NCI-H226 (cell line): ENCODE measurements around the gene DCTN2.
"Not testable (repeated sequence)": the region's sequence is repeated elsewhere in the genome, so short reads cannot be mapped to it uniquely, and the experiment has no call there.

ENCODE experiments used
- DNase-seq: peaks from one replicate; pipeline ENCODE4 v3.0.0-alpha.2; 2015

The DCTN2 gene

GRCh38 chr12:57513677-57514076, 33.3 kb downstream of the DCTN2 start:
- not testable (repeated sequence) for DNase-seq

GRCh38 chr12:57513266-57513665, 33.7 kb downstream of the DCTN2 start:
- DNase-seq = no peak

GRCh38 chr12:57512665-57513064, 34.3 kb downstream of the DCTN2 start:
- no peak for DNase-seq

GRCh38 chr12:57511588-57512325, 35.2 kb downstream of the DCTN2 start:
- no peak for DNase-seq

- DNase-seq = no peak
Observed at GRCh38 chr12:57511161-57511560, 35.8 kb downstream of the DCTN2 start.

GRCh38 chr12:57507796-57508195, 39.2 kb downstream of the DCTN2 start:
- DNase-seq = not testable (repeated sequence)

GRCh38 chr12:57506541-57506940, 40.5 kb downstream of the DCTN2 start:
- not testable (repeated sequence) for DNase-seq

GRCh38 chr12:57502311-57502969, 44.6 kb downstream of the DCTN2 start:
- not testable (repeated sequence) for DNase-seq

GRCh38 chr12:57500213-57500612, 46.8 kb downstream of the DCTN2 start:
- no peak for DNase-seq

GRCh38 chr12:57498571-57498970, 48.4 kb downstream of the DCTN2 start:
- DNase-seq = no peak

- DNase-seq = no peak
Observed at GRCh38 chr12:57498132-57498502, 48.9 kb downstream of the DCTN2 start.

GRCh38 chr12:57497223-57498131, 49.5 kb downstream of the DCTN2 start:
- no peak for DNase-seq

GRCh38 chr12:57496822-57497221, 50.2 kb downstream of the DCTN2 start:
- no peak for DNase-seq

- DNase-seq = not testable (repeated sequence)
Observed at GRCh38 chr12:57495051-57495701, 51.8 kb downstream of the DCTN2 start.

- DNase-seq = no peak
Observed at GRCh38 chr12:57491393-57492280, 55.4 kb downstream of the DCTN2 start.

GRCh38 chr12:57490126-57490525, 56.9 kb downstream of the DCTN2 start:
- no peak for DNase-seq

GRCh38 chr12:57489157-57489641, 57.8 kb downstream of the DCTN2 start:
- DNase-seq = no peak

GRCh38 chr12:57488402-57489156, 58.4 kb downstream of the DCTN2 start:
- DNase-seq = no peak

GRCh38 chr12:57487597-57488401, 59.2 kb downstream of the DCTN2 start, which contains the start of gene MARS1:
Gene MARS1, plus strand, starts transcription at chr12:57488068. Its CDS starts 23 bp downstream, at chr12:57488091.
- peak; percentile 99 for DNase-seq

GRCh38 chr12:57487055-57487596, 59.9 kb downstream of the DCTN2 start:
- no peak for DNase-seq
